Activated T-cell treated with anti-CD3 and anti-CD28 coated beads for 24 hours (primary cell): ENCODE measurements around the gene CKLF.

Source experiments
- DNase-seq: peaks from one replicate; pipeline ENCODE4 v3.0.0-alpha.2; 2020; ENCODE audit warnings: low read depth

Gene CKLF

DNA sequence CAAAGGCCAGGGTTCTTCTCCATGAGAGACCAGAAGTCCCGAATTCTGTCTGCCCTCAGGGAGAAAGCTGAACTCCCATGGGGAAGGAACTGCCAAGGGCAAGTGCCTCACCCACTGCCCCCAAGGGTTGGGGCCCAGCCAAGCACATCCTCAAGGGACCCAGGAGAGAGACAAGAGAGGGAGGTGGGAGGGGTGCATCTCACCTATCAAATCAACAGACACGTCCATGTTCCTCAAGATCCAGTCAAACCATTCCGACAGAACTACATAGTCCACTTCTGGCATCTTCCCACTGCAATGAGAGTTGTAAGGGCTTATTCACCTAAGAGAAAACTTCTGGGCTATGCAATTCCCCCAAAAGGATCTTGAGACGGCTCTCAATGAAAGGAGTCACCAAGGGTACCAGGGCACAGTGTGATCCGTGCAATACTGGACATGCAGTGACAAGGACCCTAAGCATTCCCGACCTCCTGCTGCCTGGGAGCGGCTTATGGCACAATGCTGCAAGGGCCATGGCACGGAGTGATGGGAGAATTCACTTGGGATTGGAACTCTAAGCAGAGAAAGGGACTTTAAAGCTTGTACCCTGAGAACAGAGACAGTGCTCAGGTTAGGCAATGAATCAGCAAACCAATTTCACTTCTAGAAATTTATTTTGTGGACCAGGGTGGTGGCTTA is 34.7 kb upstream of the CKLF start:
- DNase-seq: no peak

DNA sequence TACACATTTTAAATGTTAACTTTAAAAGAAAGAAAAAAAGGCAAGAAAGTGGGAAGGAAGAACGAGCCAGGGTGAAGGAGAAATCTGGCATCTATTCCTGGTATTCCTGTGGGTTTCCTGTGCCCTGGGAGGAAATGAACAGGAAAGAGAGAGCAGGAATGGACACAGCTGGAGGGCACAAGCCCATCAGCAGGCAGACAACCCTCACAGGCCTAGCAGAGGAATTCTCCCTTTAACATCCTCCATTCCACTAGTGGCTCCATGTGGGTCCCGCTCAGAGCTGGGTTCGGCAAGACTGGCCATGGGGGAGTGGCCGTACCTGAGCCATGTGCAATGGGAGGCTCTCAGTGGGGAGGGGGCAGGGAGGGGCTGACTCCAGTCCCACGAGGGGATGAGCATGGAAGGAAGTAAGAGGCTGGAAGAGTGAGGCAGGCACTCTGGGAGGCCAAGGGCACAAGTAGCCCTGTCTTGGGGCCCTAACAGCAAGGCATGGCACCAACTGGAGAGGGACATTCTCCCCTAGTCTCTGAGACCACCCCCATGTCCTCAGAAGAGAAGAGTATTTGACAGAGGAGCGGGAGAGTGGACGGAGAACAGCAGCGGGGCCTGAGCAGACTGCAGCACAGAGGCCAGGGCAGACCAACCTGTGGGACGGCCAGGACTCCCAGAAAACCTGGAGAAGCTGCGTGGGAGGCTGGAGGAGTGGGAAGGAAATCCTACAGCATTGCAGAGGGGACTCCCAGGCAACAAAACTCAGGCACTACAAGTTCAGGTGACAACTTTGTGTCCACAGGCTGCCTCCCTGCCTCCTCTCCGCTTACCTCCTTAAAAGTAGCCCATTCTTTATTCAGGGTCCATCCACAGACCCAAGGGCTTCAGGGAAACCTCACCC is 32.6 kb upstream of the CKLF start:
- no peak for DNase-seq

DNA sequence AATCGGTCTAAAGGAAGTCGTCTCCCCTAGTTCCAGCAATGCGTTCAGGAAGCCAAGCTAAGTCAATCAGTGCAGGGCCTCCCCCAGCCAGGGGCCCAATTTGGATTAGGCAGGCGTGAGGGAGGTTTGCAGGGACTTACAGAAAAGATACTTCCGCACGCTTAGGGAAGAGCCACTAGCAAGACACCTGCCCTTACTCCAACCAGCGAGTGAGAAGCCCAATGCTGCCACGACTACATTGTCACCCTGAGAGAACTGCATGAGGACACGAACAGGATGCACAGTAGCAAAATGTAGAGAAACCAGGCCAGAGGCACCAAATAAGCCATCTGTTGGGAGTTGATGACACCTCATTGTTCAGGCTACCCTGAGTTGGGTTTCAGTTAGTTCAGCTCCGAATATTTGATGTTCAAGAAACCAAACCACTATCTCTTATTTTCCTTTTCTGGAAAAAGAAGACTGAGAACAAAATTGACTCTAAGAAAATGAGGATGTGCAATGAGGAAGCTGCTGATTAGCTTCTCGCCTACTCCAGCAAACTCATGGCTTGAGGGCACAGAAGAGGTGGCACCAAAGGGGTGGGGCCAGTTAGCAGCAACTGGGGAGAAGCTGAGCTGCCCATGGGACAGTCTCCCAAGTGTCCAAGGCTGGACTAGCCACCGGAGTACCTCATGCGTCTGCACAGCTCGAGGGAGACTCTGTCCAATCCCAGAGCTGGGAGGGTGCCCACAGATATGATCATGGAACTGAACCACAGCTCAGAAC is 31.8 kb upstream of the CKLF start:
- no peak for DNase-seq

DNA sequence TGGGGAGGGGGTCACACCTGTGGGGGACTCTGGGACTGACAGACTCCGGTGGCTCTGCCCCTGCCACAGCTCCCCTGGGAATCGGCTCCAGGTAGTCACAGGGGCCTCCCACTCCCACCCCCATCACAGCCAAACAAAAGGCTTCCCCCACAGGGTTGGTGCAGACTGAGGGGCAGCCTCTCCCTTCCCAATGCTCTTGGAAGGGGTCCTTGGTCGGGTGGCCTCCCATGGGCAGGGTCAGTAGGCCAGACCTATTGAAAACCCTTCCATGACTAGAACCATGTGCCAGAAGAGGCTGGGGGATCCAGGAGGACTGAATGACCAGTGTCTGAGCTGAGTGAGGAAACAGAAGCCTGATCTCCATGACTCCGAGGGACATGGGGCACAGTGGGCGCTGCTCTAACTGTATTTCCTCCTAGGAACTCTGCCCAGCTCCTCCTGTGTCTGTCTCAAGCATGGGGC is 31.1 kb upstream of the CKLF start:
- DNase-seq: no peak

DNA sequence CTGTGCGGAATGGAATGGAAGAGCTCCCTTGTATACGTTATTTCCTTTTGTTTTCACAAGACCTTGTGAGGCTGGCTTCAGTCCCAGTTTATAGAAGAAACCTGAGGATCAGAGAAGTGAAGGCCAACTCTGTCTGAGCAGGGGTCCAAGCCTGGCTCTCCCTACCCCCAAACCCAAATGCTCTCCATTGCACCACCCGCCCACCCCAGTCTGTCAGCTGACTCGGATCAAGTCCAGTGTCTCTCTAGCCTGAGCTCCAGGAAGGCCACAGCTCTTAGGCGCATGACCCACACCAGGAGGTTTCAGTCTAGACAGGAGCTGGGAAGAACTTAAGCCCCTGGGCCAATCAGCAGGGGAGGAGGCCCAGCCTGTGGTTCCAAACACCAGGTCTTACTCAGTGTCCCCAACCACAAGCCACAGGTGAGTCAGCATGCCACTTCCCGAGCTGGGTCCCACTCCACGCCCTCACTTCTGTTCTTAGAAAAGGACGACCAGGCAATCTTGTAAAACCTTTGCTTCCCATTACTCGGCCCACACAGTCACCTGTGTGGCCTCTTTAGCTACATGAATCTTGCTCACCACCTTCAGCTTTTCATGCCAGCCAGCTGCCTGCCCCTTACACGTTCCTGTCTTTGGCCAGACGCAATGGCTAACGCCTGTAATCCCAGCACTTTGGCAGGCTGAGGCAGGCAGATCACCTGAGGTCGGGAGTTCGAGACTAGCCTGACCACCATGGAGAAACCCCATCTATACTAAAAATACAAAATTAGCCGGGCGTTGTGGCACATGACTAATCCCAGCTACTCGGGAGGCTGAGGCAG is 30.2 kb upstream of the CKLF start:
- DNase-seq: peak; percentile 93

DNA sequence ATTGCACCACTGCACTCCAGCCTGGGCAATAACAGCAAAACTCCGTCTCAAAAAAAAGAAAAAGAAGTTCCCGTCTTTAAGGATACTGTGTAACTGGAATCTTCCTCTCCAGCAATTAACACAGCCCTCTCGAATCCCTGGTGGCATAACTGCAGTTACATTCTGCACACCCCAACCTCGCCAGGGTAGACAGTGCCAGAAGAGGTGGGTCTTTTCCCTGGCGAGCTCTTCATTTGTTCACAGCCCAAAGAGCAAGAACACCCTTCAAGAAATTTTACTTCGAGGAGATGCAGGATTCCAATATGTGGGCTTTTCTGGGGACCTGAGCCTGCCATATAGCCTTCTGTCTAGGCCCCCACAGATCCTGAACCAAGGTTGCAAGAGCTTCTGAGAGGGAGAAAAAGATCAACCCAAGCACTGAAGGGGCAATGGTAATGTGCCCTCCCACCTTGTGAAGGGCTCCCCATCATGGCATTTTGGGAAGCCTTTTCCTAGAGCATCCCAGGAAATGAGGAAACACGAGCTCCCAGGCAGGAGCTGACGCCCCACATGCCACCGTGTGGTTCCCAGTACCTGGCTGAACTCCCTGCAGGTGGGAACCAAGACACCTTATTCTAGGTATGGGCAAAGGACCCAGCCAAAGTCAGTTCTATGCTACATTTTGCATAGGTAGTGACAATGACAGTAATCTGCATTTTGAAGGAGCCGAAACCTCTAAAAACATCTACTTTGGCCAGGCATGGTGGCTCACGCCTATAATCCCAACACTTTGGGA is 29.4 kb upstream of the CKLF start:
- no peak for DNase-seq

DNA sequence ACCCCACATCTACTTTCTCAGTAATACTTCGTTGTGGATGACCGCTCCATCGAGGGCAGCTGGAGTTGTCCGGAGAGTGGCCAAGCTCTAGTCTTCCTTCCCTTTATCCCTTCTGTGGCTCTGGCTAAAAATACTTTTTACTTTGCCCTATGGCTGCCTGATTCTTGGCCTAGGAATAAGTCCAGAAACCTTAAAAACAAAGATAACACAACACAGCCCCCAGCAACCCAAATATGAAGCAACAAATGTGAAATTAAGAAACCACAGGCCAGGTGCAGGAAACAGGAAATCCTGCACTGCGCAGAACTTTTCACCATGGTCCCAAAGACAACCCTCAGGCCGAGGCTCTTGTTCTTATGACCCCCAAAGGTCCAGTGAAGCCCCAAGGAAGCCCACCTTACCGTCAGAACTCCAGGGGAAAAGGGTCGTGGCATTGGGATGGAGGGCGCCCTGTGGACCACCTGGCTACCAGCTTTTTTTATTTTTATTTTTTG is 28.5 kb upstream of the CKLF start:
- DNase-seq: no peak

DNA sequence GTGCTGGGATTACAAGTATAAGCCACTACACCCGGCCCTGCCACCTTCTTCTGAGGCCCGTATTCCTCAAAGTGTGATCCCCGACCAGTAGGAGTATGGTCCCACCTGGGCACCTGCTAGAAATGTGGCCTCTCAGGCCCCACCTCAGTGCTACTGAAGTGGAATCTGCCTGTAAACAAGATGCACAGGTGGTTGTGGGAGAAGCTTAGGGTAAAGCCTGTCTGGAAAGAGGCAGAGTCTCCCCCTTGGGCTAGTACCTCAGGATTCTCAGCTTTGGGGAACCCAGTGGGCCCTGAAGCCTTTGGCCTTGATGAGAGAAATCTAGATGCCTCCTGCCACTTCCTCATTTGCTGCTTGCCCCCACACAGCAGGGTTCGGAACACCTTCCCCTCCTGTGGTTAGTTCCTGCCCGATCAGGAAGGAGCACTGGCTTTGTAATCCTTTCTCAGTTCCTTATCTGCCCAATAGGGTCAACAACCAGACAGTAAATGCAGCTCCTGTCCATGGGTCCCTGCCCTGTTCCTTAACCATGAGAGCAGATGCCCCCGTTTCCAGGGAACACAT is 27.7 kb upstream of the CKLF start:
- DNase-seq: no peak

DNA sequence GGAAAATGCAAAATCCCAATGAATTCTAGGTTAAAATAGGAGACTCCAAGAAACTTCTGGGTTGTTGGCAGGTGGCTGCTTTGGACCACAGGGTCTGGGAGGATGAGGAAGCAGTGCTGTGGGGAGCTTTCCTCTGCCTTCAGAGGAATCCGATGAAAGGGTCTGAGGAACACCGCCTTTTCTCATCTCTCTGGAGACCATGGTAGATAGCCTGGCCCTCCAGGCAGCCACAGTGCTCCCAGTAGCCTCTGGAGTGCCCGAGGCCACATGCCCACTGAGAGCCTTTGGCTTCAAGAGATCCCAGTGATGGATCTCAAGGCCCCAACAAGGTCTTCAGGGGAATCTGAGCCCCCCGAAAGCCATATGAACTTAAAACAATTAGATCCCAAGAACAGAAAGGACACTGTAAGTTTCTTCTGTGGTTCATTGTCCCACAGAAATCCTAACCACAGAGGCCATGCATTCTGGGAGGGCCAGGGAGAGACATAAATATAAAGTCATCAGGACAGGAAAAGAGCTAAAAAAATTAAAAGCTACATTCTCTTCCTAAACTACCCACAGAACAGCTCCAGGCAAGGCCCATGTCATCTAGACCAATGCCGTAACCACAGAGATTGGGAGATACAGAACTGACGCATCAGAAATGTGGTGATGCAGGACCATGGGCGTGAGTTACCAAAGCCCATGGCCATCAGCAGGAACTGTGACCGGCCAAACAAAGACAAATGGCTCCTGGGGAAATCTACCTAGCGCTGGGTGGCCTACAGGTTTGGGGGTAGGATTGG is 26.8 kb upstream of the CKLF start:
- no peak for DNase-seq

DNA sequence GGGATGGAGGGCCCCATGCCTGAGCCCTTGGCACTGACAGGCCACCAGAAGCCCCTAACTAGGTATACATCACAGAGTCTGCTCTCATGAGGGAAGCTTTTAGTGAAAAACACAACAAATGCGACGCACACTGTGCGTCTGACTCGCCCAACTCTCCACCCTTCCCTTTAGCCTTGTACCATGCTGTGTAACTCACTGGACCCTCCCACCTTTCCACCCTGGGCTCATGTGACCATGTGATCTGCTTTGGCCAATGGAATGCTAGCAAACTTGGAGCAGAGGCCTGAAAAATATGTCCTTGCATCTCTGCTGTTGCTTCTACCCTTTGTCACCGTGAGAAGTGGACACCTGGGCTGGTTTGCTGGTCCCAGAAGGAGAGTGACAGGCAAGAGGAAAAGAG is 24.1 kb upstream of the CKLF start:
- no peak for DNase-seq

DNA sequence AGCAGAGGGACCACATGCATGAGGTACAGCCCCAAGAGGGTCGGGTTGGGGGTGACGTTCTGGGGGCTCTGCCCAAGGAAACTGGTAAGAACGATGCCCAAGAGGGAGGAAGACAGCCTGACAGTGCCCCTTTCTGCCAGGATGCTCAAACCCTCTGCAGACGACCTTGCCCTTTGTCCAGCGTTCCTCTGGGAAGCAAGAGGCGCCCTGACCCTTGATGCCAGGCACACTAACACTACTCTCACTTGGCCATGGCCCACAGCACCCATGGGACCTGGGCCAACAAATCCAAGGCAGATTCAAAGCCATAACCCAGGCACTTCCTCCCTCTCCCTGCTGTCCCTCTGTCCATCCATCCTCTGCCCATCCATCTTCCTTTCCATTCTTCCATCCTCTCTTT is 22.9 kb upstream of the CKLF start:
- DNase-seq: no peak

DNA sequence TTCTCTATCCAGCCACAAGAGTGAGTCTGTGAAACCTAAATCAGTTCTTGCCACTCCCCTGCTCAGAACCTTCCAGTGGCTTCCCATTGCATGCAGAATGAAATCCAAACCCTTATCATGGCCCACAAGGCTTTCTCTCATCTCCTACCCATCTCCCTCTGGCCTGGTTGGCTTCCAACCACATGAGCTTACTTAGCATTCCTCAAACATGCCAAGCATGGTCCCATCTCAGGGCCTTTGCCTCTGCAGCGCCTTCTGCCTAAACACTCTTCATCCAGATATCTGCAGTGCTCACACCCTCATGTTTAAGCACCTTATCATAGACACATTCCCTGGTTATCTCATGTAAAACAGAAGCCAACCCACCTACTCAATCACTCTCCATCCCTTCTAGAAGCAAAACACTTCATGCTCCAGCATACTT is 18.0 kb upstream of the CKLF start:
- DNase-seq: no peak

DNA sequence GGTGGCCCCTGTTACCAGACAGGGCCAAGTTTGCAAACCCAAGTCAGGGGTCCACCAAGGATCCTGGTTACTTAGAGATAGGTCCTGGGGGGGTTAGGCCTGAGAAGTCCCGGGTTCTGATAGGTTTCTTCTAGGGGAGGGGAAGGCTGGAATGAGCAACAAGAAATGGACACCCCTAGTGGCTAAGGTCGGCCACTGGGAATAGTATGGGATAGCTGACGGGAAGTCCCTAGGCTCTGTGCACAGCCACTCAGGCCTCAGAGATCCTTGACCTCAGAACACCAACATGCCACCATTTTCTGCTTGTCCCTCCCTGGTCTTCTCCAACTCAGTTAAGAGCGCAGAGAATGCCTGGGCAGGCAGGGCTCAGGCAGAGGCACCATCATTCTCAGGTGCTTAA is 15.9 kb upstream of the CKLF start:
- no peak for DNase-seq

DNA sequence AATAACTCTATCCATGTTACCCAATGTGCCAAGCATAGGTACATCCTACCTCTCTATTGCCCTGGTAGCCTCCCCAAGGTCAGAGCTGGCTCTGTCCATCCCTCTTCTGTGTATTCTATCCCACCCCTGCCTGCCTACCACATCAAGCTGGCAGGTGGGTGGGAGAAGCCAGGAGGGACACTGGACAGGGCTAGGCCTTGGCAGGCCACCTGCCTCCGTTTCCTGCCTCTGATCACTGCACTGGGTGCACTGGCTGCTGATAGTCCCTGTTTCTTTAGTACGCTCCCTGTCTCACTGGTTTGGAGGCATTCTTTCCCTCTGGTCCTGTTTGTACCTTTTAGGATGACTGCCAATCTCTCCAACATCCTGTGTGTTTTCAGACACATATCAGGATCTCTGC is 15.1 kb upstream of the CKLF start:
- DNase-seq: no peak

DNA sequence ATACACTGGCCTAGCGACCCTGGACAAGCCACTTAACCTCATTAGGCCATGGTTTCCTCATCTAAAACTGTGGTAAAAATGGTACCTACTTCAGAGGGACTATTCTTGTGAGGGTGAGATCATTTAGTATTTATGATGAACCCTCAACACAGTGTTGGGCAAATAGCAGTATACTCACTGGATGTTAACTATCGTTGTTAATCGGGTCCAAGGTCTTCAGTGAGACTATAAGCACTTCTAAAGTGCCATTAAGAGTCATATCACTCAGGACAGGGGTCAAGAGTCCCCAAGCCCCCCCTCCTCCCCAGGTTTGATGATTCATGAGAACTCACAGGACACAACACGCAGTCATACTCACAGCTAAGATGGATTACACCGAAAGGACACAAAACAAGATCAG is 13.5 kb upstream of the CKLF start:
- no peak for DNase-seq

DNA sequence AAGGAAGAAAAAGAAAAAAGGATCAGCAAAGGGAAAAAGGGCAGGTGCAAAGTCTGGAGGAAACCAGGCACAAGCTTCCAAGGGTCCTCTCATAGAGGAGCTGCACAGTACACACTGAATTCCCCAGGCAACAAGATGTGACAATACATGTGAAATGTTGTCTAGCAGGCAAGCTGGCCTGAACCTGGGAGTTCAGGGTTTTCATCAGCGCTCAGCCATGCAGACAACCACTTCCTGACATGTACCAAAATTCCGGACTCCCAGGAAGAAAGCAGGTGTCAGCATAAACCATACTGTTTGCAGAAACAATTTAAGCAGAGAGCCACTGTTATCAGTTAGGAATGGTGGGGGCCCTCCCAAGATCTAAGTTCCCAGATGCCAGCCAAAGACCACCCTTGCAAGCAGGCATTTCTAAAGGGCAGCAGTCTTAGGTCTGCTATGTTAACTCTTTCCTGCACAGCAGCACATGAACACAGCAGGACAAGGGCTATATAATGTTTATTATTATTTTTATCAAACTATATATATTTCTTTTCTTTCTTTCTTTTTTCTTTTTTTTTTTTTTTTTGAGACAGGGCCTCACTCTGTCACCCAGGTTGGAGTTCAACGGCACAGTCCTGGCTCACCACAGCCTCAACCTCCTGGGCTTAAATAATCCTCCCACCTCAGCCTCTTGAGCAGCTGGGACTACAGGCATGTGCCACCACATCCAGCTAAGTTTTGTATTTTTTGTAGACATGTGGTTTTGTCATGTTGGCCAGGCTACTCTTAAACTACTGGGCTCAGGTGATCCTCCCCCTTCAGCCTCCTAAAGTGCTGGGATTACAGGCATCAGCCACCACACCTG is 12.5 kb upstream of the CKLF start:
- no peak for DNase-seq

DNA sequence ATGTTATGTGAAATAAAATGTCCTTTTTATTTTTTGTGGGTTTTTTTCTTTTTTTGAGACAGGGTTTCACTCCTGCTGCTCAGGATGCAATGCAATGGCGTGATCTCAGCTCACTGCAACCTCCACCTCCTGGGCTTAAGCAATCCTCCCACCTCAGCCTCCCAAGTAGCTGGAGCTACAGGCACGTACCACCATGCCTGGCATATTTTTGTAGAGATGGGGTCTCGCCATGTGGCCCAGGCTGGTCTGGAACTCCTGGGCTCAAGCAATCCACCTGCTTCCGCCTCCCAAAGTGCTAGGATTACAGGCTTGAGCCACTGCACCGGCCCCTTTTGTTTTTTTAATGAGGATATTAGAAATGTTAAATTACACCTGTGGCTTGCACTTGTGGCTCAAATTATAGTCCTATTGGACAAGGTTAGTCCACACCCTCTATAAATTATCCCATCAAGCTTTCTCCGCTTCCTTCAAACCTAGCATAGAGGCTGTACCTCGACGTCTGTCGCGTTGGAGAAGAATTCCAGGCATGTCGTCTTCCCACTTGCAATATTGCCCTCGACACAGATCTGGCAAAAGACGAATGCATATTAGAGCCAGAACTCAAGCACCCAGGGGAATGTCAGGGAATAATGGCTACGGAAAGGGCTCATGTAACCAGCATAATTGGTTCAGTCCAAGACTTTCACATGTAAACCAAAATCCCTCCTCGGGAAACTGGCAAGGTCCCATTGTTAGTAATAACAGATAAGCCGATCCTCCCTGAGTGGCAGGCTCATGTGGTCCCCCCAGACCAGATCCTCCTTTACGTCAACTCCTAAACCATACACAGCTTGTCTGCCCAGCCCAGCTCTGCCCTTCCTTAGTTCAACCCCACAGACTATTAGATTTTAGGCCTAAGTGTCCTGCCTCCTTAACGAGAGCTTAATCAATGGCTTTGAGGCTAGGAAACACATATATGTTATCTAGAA is 10.7 kb upstream of the CKLF start:
- no peak for DNase-seq

DNA sequence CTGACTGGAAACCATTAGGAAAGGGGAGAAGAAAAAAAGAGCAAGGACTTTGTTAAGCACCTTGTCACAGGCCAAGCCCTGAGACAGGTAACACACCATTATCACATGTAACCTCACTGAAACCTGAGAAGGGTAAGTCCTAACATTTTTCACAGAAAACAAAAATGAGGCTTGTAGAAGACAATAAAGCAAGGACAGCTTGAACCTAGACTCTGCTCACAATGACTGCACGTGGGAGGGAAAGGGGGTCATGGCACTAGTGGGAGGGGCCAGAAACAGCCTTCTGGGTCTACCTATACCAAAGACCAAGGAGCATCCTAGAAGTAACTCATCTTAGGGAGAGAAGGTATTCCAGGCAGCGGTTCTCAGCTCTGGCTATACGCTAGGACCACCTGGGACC is 10.0 kb upstream of the CKLF start:
- no peak for DNase-seq
